SU-DHL-6 (cell line): ENCODE data around the gene CGB3.
"Not testable (repeated sequence)": the region's sequence is repeated elsewhere in the genome, so short reads cannot be mapped to it uniquely, and the experiment has no call there.

Experiments used
- CTCF ChIP-seq: fragments of 200-600 bp; sonication (generic); IDR thresholded peaks from one replicate; pipeline ENCODE4 v1.5.1; 2017; ENCODE audit warnings: antibody characterized with exemption, mild to moderate bottlenecking, low read length, moderate library complexity; ENCODE audit not compliant: insufficient read depth, poor library complexity, severe bottlenecking
- EZH2phosphoT487 ChIP-seq: fragments of 200-600 bp; sonication (generic), shearing (Covaris generic); conservative IDR thresholded peaks from 2 replicates; pipeline ENCODE4 v1.6.1; 2018; ENCODE audit warnings: mild to moderate bottlenecking, antibody characterized with exemption, low read length, moderate library complexity, mixed read lengths

DNA sequence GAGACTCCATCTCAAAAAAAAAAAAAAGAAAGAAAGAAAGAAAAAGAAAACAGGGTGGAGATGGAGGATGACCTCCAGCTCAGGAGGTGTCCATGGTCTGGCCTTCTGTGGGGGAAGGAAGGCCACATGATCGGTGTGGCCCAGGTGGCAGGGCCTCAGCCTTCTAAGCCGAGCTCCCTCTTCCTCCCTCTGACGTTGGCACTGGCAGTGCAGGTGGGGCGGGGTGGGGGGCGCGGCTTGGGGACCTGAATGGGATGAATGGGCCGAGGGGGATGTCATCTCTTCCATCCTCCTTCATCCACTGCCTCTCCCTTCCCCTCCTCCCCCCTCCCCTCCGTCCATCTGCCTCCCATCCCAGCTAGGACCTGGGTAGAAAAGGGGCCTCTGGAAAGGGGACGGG, 15.6 kb upstream of the CGB3 start:
- not testable (repeated sequence) for TF ChIP-seq CTCF, EZH2phosphoT487
